GM12878 (cell line): ENCODE results near the gene CNOT10.

Source experiments
- CTCF ChIP-seq, 3 experiments: IDR thresholded peaks in 2 of 3; conservative IDR thresholded peaks in 1 of 3; 2 replicates each; pipeline ENCODE4 v1.5.1; 2011; ENCODE audit warnings: low read depth in 3 of 3, low read length in 3 of 3, mild to moderate bottlenecking in 3 of 3, control low read depth in 2 of 3, moderate library complexity in 2 of 3, inconsistent platforms in 1 of 3, mixed read lengths in 1 of 3; ENCODE audit not compliant: control insufficient read depth in 2 of 3, insufficient read depth in 1 of 3; ENCODE audit errors: extremely low read depth in 1 of 3
- EZH2 ChIP-seq: IDR thresholded peaks from 2 replicates; pipeline ENCODE4 v1.6.1; 2012; ENCODE audit warnings: low read depth, mild to moderate bottlenecking, control low read depth, inconsistent platforms, low read length, borderline replicate concordance; ENCODE audit not compliant: control insufficient read depth
- FOXM1 ChIP-seq: IDR thresholded peaks from 2 replicates; pipeline ENCODE4 v1.6.1; 2012; ENCODE audit warnings: low read depth, mild to moderate bottlenecking, inconsistent platforms, low read length, moderate library complexity
- PAX8 ChIP-seq: fragments of 450-650 bp; IDR thresholded peaks from 2 replicates; pipeline ENCODE4 v1.6.1; 2017; ENCODE audit warnings: mild to moderate bottlenecking, moderate library complexity
- POLR2A ChIP-seq: IDR thresholded peaks from 2 replicates; pipeline ENCODE4 v1.6.1; 2011; ENCODE audit warnings: low read depth, mild to moderate bottlenecking, low read length
- RAD21 ChIP-seq: IDR thresholded peaks from 2 replicates; pipeline ENCODE4 v1.6.1; 2011; ENCODE audit warnings: mild to moderate bottlenecking, low read depth, low read length, moderate library complexity; ENCODE audit not compliant: insufficient read depth
- REST ChIP-seq: IDR thresholded peaks from 2 replicates; pipeline ENCODE4 v1.6.1; 2012; ENCODE audit warnings: mild to moderate bottlenecking, low read depth, low read length
- SIX5 ChIP-seq: IDR thresholded peaks from 2 replicates; pipeline ENCODE4 v1.6.1; 2011; ENCODE audit warnings: mild to moderate bottlenecking, low read depth, low read length, moderate library complexity; ENCODE audit not compliant: severe bottlenecking
- SREBF2 ChIP-seq: IDR thresholded peaks from 2 replicates; pipeline ENCODE4 v1.6.1; 2012; ENCODE audit warnings: mild to moderate bottlenecking, low read length
- ZNF274 ChIP-seq: IDR thresholded peaks from one replicate; pipeline ENCODE4 v1.8.0; 2011; ENCODE audit not compliant: insufficient read length, insufficient read depth

- TF ChIP-seq SIX5, result no peak
- no peak for TF ChIP-seq POLR2A
- no peak for TF ChIP-seq ZNF274
- no peak for TF ChIP-seq CTCF (IDR thresholded peaks at IDR 0.05 in 2 of 3, conservative IDR thresholded peaks at IDR 0.05 in 1 of 3; ENCODE audit: control insufficient read depth in 2 of 3, extremely low read depth in 1 of 3, insufficient read depth in 1 of 3, low read depth in 3 of 3, low read length in 3 of 3)
- TF ChIP-seq EZH2, result no peak
- TF ChIP-seq PAX8, result no peak
- no peak for TF ChIP-seq RAD21
- no peak for TF ChIP-seq FOXM1
- TF ChIP-seq SREBF2, result no peak
- TF ChIP-seq REST, result no peak
These were observed 112.8 kb downstream of the CNOT10 start for GRCh38 chr3:32797776-32798175.
